NCI-H226 (cell line): ENCODE data around the gene TMEM220.
A peak's percentile ranks its signal among the peaks of the same experiment; 100 is the strongest.
"Not testable (repeated sequence)": the region's sequence is repeated elsewhere in the genome, so short reads cannot be mapped to it uniquely, and the experiment has no call there.

ENCODE experiments used
- DNase-seq: peaks from one replicate; pipeline ENCODE4 v3.0.0-alpha.2; 2015

TMEM220 gene

GRCh38 chr17:10725262-10725661, 4.6 kb downstream of the TMEM220 start:
- DNase-seq: no peak

- DNase-seq: no peak
Measured at GRCh38 chr17:10724546-10725195, 5.2 kb downstream of the TMEM220 start.

- DNase-seq: no peak
Measured at GRCh38 chr17:10718547-10718946, 11.3 kb downstream of the TMEM220 start.

- no peak for DNase-seq
Measured at GRCh38 chr17:10716218-10716617, 13.6 kb downstream of the TMEM220 start.

- DNase-seq: no peak
Measured at GRCh38 chr17:10713318-10713717, 16.5 kb downstream of the TMEM220 start.

GRCh38 chr17:10705727-10706126, 24.1 kb downstream of the TMEM220 start:
- DNase-seq: no peak

- peak; percentile 1 for DNase-seq
Measured at GRCh38 chr17:10702574-10702973, 27.2 kb downstream of the TMEM220 start.

- no peak for DNase-seq
Measured at GRCh38 chr17:10699856-10700255, 30.0 kb downstream of the TMEM220 start.

GRCh38 chr17:10698096-10698818, 31.6 kb downstream of the TMEM220 start:
- DNase-seq: no peak

GRCh38 chr17:10697092-10698081, 32.4 kb downstream of the TMEM220 start, which contains the start of the genes ADPRM and SCO1:
Gene ADPRM (plus strand): TSS chr17:10697594. CDS start chr17:10704927, 7,333 bp downstream.
Gene SCO1 (minus strand): TSS chr17:10697533. CDS start chr17:10697507, 26 bp downstream.
- DNase-seq: peak; percentile 95

- not testable (repeated sequence) for DNase-seq
Measured at GRCh38 chr17:10695875-10696407, 33.9 kb downstream of the TMEM220 start.

GRCh38 chr17:10687499-10687898, 42.3 kb downstream of the TMEM220 start:
- no peak for DNase-seq

- peak; percentile 8 for DNase-seq
Measured at GRCh38 chr17:10683853-10684252, 46.0 kb downstream of the TMEM220 start.

GRCh38 chr17:10681866-10682446, 47.9 kb downstream of the TMEM220 start:
- peak; percentile 63 for DNase-seq

GRCh38 chr17:10674704-10675103, 55.1 kb downstream of the TMEM220 start:
- no peak for DNase-seq

- no peak for DNase-seq
Measured at GRCh38 chr17:10673312-10673711, 56.5 kb downstream of the TMEM220 start.

GRCh38 chr17:10668775-10669174, 61.0 kb downstream of the TMEM220 start:
- peak; percentile 85 for DNase-seq

- DNase-seq: no peak
Measured at GRCh38 chr17:10666906-10667305, 62.9 kb downstream of the TMEM220 start.

GRCh38 chr17:10664571-10664970, 65.3 kb downstream of the TMEM220 start:
- no peak for DNase-seq
